Activated CD4-positive, alpha-beta T cell treated with anti-CD3 and anti-CD28 coated beads, Interleukin-2, amount 50 U/mL, for 4 hours (primary cell): ENCODE measurements around the gene RNASEH2B.

Source experiments
- DNase-seq, 2 experiments: peaks; one replicate each; pipeline ENCODE4 v3.0.0-alpha.2; 2020

Gene RNASEH2B

DNA sequence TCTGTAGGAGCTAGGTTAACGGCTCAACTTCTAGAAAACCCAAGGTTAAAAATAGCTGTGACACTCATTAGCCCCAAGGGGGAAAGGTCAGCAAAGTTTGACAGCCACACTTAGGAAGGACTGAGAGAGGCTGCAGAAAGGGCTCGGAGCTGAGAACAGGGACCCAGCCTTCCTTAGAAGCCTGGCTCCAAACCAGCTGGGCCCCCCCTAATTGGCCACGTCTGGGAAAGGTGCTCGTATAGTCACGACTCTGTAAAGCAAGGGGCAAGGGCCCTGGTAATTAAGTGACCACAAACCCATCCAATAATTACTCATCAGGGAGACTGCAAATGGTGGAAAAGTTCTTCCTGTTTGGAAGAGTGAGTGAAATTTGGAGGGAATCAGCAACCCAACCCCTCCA is 90.5 kb downstream of the RNASEH2B start:
- DNase-seq, result no peak

GRCh38 chr13:51000571-51001260 is 91.1 kb downstream of the RNASEH2B start:
- no peak for DNase-seq

GRCh38 chr13:51001335-51001734 is 91.7 kb downstream of the RNASEH2B start:
- DNase-seq, result no peak

GRCh38 chr13:51002736-51003135 is 93.1 kb downstream of the RNASEH2B start:
- DNase-seq, result no peak

DNA sequence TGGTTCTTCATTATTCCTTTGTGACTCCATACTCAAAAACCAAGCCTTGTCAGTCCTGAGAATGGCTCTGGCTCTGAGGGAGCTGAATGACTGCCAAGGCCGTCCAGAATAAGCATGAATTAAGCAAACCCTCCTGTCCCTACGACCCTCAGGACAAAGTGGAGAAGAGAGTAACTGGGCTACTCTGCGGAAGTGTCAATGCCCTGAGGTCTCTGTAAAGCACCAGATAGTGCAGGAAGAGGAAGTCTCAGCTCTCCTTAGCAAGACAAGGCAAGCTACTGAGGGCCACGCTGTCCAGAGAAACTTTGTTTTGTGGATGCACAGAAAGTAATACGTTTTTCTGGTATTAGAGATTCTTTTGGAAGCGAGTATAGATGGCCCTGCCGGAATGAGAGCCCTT is 94.1 kb downstream of the RNASEH2B start:
- no peak for DNase-seq

DNA sequence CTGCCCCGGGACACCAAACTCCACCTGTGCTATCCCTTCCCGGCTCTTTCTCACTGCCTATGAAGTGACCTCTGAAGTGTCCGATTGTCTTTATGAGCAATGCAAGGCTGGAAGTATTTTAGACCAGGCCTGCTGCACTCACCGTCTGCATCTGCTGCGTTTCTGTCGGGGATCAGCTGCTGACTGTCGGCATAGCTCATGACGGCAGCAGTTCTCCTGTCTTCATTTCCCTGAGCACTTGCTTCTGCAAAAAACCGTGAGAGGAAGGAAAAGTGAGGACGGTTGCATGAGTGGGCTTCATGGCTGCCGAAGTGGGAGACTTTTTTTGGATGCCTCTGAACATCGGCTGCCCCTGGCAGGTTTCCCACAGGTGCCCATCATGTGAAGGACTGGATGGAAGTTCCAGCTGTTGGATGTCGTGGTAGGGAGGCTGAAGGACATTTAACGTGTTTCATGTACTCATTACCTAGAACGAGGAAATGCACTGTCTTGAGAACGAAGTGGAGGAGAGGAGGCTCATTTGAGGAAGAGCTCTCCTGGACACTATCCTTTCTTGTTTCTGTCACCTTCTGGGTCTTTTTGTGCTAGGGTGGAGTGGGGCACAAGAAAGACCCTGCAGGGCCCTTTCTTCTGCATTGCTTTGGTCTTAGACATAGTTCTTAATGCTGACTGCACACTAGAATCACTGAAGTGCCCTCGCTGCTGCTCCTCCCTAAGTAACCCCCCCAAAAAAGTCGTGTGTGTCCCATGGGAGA is 94.7 kb downstream of the RNASEH2B start:
- no peak for DNase-seq

DNA sequence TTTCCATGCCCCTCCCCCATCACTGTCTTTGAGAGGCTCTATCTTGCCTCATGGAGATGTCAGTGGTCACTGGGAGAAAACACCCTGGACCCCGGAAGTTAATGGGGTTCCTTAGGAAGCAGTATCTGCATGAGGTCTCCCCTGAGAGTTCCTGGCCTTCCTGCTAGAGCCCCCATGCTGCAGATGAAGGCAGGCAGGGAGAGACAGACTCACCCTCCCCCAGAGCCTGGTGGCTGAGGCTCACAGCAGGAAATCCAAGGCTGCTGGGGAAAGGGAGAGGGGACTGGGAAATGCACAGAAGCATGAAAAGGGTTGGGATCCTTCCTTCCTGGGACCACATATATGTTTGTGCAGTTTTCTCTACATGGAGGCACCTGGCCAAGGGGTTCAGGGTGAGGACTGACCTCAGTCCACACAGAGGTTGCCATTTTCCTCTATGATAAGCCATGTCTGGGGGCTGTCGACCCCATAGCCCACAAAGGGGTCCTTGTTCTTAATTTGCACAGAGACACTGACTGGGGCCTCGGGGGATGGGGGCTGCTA is 95.4 kb downstream of the RNASEH2B start:
- no peak for DNase-seq

GRCh38 chr13:51005566-51005965 is 96.0 kb downstream of the RNASEH2B start:
- no peak for DNase-seq
